ENCODE results near the gene MSRB3.

The MSRB3 gene

DNA sequence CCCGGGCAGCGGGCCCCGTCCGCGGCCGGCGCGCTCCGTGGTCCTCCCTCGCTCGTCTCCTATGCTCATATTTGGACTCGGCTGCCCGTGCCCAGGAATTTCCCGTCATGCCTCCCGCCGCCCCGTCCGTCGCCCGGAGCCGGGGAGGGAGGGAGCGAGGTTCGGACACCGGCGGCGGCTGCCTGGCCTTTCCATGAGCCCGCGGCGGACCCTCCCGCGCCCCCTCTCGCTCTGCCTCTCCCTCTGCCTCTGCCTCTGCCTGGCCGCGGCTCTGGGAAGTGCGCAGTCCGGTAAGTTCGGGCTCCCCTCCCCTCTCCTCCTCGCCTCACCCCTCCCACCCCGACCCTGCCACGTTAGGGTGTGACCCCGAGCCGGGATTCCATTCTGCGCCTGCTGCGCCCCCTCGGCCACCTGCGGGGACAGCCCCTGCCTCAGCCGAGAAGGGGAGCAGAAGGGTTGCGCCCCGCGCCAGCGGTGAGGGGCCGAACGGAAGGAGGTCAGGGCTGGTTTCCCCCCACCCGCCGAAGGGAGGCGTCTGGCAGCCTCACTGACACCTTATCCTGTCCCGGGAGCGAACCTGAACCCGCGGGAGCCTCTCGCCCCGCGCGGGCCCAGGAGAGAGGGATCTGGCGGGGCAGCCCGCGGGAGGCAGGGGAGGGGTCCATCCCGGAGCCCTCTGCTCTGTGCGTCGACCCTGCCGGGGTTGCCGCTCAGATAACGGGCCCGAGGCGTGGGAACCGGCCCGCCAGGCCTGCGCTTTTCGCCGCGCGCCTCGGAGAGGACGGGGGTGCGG is at the start of gene MSRB3:
Gene MSRB3, plus strand, starts transcription at position 108 of the 793 bp plus-strand sequence. CDS start 29,897 bp downstream, outside the sequence.
- peak; percentile 61 for ATAC-seq
- H3K27me3 Mint-ChIP-seq = peaks cover 62% of the 10 kb centered on the region

DNA sequence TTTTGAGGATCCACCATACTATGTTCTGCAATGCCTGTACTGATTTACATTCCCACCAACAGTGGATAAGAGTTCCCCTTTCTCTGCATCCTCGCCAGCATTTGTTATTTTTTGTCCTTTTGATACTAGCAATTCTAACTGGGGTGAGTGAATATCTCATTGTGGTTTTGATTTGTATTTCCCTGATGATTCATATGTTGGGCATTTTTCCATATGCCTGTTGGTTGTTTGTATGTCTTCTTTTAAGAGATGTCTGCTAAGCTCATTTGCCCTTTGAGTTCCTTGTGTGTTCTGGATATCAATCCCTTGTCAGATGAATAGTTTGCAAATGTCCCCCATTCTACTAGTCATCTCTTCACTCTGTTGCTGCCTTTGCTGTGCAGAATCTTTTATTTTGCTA is 49.0 kb upstream of the MSRB3 start:
- H3K27ac Mint-ChIP-seq = no peak overlapping the region
- peaks cover 14% of the 10 kb centered on the region for H3K9me3 Mint-ChIP-seq
- no peak overlapping the region for H3K4me3 Mint-ChIP-seq
- H3K27me3 Mint-ChIP-seq = no peaks in the 10 kb centered on the region
- no peak for ATAC-seq
- H3K4me1 Mint-ChIP-seq = peaks cover 33% of the 10 kb centered on the region
- peaks cover 62% of the 10 kb centered on the region for H3K36me3 Mint-ChIP-seq

More for the DNA sequence above, at the start of gene MSRB3:
- peaks cover 7% of the 10 kb centered on the region for H3K4me1 Mint-ChIP-seq
- no peaks in the 10 kb centered on the region for H3K9me3 Mint-ChIP-seq
- peak within 1 kb of the TSS; percentile 64 for H3K4me3 Mint-ChIP-seq
- no peak within 1 kb of the TSS for H3K27ac Mint-ChIP-seq
- no peaks in the 10 kb centered on the region for H3K36me3 Mint-ChIP-seq

DNA sequence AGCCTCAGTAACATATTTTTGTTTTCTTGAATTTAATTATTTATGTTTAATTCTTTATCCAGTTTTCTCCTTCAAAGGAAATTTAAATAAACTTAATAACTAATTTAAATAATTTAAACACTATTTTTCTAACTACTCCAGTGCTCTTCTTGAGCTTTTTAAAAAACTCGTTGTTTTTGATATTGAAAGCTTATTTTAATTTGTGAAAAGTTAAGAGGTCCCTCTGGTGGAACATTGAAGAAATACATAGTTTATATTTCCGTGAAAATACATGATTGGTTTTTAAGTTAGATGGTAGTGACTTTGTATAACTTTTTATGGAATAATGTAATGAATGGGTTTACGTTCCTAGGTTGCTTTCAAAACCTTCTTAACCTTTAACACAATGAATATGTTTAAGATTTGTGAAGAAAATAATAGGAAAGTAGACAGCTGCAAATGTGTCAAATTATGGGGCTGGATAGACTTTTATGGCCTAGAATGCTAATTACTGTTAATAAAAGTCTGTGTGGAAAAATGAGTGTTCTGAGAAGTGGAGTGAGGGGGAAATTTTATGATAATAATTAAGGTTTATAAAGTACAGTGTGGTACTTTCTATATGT is 45.9 kb upstream of the MSRB3 start:
- no peak overlapping the region for H3K27ac Mint-ChIP-seq
- H3K9me3 Mint-ChIP-seq = peaks cover 7% of the 10 kb centered on the region
- H3K4me3 Mint-ChIP-seq = no peak overlapping the region
- H3K4me1 Mint-ChIP-seq = peaks cover 10% of the 10 kb centered on the region
- no peak for ATAC-seq
- no peaks in the 10 kb centered on the region for H3K27me3 Mint-ChIP-seq
- peaks cover 34% of the 10 kb centered on the region for H3K36me3 Mint-ChIP-seq

DNA sequence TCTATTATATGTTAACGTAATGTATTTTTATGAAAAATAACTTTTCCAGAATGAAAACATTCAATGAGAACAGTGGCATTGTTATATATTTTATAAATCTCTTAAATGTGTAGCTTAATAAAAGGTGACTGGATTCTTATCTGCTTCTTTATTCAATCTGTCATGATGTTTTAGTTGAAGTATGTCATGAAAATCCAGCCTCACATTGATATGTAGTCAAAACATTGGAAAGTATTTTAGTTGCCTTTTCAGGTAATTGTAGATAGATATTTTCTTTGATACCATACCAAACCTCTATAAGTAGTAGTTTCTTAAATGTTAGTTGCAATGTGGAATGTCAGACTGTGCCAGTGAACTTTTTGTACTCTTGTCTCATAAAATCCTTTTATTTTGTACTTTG is 41.3 kb upstream of the MSRB3 start:
- no peak for ATAC-seq
- Mint-ChIP-seq H3K4me1 (peaks cover 8% of the 10 kb centered on the region), H3K27me3 (no peaks in the 10 kb centered on the region), H3K4me3 (no peak overlapping the region), H3K9me3 (no peaks in the 10 kb centered on the region), H3K27ac (no peak overlapping the region), H3K36me3 (peaks cover 18% of the 10 kb centered on the region)

DNA sequence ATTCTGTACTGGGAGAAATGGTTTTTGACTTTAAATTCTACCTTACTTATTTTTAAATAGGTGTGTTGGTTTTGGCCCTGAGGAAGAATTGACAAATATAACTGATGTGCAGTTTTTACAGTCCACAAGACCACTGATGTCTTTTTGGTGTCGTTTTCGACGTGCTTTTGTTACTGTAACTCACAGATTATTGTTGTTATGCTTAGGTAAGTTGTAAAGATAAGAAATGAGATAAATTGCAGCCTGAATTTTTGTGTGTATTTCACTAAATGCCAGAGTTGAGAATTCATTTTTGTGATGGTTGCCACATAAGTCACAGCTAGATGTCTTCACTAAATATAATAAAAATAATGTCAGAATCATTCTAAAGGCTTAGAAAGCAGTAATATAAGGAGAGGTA is 39.9 kb upstream of the MSRB3 start:
- ATAC-seq = no peak
- H3K36me3 Mint-ChIP-seq = peaks cover 26% of the 10 kb centered on the region
- no peak overlapping the region for H3K4me3 Mint-ChIP-seq
- H3K4me1 Mint-ChIP-seq = no peaks in the 10 kb centered on the region
- no peaks in the 10 kb centered on the region for H3K27me3 Mint-ChIP-seq
- H3K27ac Mint-ChIP-seq = no peak overlapping the region
- no peaks in the 10 kb centered on the region for H3K9me3 Mint-ChIP-seq

DNA sequence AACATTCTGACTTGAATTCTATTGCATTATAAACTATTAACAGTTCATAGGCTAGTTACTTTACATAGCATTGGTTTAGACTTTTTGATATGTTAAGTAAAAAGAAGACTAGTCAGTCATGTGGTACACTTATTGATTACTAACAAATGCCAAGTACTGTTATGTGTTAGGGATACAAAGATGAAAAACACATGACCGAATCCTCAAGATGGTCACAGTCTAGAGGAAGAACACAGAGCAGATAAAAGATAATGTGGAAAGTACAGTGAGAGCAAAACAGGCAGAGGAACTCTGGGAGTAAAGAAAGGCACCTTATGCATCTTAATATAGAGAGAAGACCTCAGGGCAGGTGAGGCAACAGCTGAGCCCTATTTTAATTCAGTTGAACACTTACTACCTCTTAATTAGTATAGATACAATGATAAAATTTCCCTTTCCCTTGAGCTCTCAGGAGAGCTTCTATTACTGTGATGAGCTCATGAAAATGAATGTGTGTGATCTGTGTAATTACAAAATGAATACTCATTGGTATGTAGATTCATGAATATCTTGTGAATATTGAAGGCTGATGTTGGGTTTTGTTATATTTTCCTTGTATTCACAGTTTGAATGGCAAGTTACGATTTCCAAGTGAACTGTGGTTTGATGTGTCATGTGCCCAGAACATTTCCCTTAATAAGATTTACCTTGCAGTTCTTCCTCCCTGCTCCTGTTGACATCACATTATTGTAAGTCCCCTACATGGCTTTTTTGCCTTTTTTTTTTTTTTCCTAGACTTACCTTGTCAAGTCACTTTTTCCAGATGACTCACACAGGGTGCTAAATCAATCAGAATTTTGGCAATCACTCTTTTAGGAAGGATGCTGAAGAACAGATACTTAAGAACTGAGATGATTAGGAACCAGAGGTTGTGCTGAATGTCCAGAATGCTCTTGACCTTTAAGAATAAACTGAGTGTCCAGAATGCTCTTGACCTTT is 29.5 kb upstream of the MSRB3 start:
- H3K36me3 Mint-ChIP-seq = peaks cover 38% of the 10 kb centered on the region
- no peak for ATAC-seq
- H3K4me3 Mint-ChIP-seq = no peak overlapping the region
- no peaks in the 10 kb centered on the region for H3K27me3 Mint-ChIP-seq
- no peaks in the 10 kb centered on the region for H3K4me1 Mint-ChIP-seq
- H3K9me3 Mint-ChIP-seq = no peaks in the 10 kb centered on the region
- H3K27ac Mint-ChIP-seq = no peak overlapping the region

DNA sequence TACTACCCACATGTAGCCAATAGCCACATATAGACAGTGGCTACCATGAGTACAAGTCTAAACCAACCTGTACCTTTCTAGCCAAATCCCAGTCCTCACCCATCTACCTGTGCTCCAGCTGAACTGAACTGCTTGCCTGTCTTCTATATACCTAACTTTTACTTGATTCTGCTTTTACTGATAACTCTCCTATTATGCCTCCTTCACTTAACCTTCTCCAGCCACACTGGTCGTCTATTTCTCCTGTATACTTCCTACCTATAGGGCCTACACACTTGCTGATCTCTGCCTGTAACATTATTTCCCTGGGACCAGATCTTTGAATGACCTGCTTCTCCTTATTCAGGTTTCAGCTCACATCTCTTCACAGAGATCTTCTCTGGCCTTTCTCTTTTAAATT is 26.0 kb upstream of the MSRB3 start:
- Mint-ChIP-seq H3K4me1 (no peaks in the 10 kb centered on the region), H3K36me3 (peaks cover 20% of the 10 kb centered on the region), H3K9me3 (no peaks in the 10 kb centered on the region), H3K27ac (no peak overlapping the region), H3K27me3 (no peaks in the 10 kb centered on the region), H3K4me3 (no peak overlapping the region)
- ATAC-seq = no peak

DNA sequence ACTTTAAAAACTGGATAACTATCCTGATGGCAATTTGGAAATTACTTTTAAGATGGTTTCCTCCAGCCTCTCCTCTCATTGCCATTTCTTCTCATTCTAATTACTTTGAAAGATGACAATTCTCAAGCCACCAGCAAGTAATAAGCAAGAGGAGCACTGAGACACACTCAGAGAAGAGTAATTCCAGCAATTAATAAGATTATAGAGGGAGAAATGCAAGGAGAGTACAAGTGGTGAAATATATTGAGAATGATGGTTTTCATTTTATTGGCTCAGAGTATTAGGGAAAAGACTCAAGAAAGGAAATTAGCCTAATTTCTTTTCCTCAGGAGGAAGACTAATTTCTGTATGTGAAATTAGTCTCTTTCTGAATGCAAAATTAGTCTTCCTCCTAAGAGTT is 20.5 kb upstream of the MSRB3 start:
- no peak overlapping the region for H3K27ac Mint-ChIP-seq
- no peaks in the 10 kb centered on the region for H3K9me3 Mint-ChIP-seq
- no peaks in the 10 kb centered on the region for H3K4me1 Mint-ChIP-seq
- ATAC-seq = no peak
- H3K27me3 Mint-ChIP-seq = peaks cover 6% of the 10 kb centered on the region
- H3K36me3 Mint-ChIP-seq = no peaks in the 10 kb centered on the region
- no peak overlapping the region for H3K4me3 Mint-ChIP-seq

DNA sequence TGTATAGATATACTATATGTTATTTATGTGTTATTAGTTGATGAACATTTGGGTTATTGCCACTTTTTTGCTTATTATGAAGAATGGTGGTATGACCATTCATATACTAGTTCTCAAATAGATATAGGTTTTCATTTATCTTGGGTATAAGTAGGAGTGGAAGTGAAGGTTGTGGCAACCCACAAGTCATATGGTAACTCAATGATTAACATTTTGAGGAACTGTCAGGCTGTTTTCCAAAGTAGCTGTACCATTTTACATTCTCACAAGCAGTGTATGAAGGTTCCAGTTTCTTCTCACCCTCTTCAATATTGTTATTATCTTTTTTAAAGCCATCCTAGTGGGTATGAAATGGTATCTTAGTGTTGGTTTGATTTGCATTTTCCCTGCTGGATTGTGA is 19.0 kb upstream of the MSRB3 start:
- no peaks in the 10 kb centered on the region for H3K36me3 Mint-ChIP-seq
- no peak for ATAC-seq
- peaks cover 8% of the 10 kb centered on the region for H3K27me3 Mint-ChIP-seq
- no peak overlapping the region for H3K4me3 Mint-ChIP-seq
- no peaks in the 10 kb centered on the region for H3K9me3 Mint-ChIP-seq
- H3K4me1 Mint-ChIP-seq = no peaks in the 10 kb centered on the region
- no peak overlapping the region for H3K27ac Mint-ChIP-seq

DNA sequence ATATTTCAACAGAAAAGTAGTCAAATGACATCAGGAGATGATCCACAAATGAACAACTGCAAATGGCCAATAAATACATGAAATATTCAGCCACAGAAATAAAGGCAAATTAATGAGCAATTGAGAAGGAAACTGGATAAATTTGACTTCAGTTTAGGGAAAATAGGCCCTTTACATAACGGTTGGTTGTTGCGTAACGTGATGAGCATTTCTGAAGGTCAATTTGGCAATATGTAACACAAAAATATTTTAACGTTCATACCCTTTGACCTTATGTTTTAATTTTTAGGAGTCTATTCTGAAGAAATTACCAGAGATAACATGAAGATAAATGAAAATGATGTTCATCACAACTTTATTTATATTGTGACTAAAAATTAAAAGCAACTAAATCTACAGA is 14.7 kb upstream of the MSRB3 start:
- H3K27ac Mint-ChIP-seq = no peak overlapping the region
- no peak overlapping the region for H3K4me3 Mint-ChIP-seq
- H3K9me3 Mint-ChIP-seq = no peaks in the 10 kb centered on the region
- no peaks in the 10 kb centered on the region for H3K4me1 Mint-ChIP-seq
- no peaks in the 10 kb centered on the region for H3K36me3 Mint-ChIP-seq
- ATAC-seq = no peak
- peaks cover 18% of the 10 kb centered on the region for H3K27me3 Mint-ChIP-seq

DNA sequence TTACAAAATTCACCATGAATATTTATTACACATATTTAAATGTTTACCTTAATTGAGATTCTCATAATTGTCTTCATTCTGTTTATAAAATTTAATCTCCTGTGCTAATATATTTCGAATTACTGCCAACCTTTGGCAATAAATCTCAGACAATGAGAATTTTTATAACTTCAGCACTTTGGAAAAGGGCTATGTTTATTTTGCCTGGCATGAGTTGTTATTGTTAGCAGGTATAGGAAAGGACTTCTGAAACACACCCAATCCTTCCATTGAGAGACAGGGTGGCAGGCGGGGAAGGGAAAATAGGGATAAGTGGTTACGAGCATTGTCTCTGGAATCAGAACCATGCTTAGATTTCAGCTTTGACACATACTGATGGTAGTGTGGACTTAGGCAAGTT is 12.1 kb upstream of the MSRB3 start:
- no peak overlapping the region for H3K4me3 Mint-ChIP-seq
- H3K27me3 Mint-ChIP-seq = peaks cover 12% of the 10 kb centered on the region
- no peak overlapping the region for H3K27ac Mint-ChIP-seq
- no peaks in the 10 kb centered on the region for H3K36me3 Mint-ChIP-seq
- ATAC-seq = no peak
- H3K4me1 Mint-ChIP-seq = no peaks in the 10 kb centered on the region
- H3K9me3 Mint-ChIP-seq = no peaks in the 10 kb centered on the region

DNA sequence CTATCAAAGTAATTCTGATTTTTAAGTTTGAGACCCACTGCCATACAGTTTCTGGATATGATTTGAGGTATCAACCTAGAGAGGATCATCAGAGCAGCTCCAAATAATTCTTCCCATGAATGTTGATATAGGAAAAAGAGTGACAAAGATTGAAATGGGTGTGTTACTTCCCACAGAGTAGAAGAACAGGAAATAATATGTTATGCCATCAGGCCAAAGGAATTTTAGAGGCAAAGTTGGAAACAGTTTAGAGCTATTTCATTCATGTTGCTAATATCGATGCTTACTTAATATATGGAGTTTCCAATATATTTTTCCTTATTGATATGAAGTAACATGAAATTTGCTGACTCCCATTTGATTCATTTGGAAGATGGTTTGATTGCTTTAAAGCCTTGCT is 8.9 kb upstream of the MSRB3 start:
- H3K36me3 Mint-ChIP-seq = no peaks in the 10 kb centered on the region
- peaks cover 27% of the 10 kb centered on the region for H3K27me3 Mint-ChIP-seq

DNA sequence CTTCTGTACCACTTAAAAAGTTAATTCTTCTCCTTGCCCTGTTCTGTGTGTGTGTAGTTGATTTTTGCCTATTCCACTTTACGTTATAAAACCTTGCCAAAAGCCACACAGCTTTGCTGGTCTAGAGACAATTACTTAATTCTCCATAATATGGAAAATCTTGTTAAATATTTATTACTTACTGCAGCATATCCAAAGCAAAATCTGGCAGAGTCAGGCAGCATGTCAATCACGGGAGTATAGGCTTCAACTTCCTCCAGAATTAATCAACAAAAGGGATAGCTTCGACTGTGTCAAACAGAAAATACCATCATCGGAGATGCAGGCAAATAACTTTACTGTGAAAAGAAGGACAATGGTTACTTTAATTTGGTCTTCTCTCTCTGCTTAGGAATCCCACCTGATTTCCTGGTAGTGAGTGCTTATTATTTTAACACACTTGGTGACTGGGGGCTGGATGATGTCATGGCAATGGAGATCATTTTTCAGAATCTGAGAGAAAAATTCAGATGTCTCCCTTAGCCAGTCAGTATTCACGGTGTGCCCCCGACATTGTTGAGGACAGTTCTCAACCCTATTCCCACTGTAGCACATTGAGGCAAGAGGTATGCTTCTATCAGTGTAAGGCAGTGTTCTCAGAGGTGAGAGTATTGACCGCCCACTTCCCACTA is 3.7 kb upstream of the MSRB3 start:
- Mint-ChIP-seq H3K36me3 (no peaks in the 10 kb centered on the region), H3K27ac (no peak overlapping the region), H3K4me1 (peaks cover 6% of the 10 kb centered on the region), H3K9me3 (no peaks in the 10 kb centered on the region), H3K27me3 (peaks cover 51% of the 10 kb centered on the region), H3K4me3 (no peak overlapping the region)
- no peak for ATAC-seq

More for the DNA sequence above, 8.9 kb upstream of the MSRB3 start:
- no peak overlapping the region for H3K4me3 Mint-ChIP-seq
- H3K9me3 Mint-ChIP-seq = no peaks in the 10 kb centered on the region
- H3K27ac Mint-ChIP-seq = no peak overlapping the region
- ATAC-seq = no peak
- H3K4me1 Mint-ChIP-seq = no peaks in the 10 kb centered on the region

DNA sequence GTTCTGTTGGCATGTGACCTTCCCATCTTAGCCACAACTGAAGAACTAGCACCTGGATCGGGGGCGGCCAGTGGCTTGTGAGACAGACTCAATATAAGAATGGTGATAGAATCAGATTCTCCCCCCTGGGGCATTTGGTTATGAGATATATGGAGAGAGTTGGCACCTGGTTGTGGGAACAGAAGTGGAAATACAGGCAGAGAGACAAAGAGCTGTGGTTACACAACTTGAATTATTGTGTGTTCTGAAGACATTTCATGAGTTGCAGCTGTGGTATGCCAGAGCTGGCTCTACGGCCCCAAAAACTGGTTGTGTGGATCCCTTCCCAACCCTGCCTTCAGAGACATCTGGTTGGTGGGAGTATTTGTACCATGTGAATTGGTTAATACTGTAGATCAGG is 2.9 kb upstream of the MSRB3 start:
- H3K4me1 Mint-ChIP-seq = peaks cover 7% of the 10 kb centered on the region
- no peaks in the 10 kb centered on the region for H3K9me3 Mint-ChIP-seq
- no peak overlapping the region for H3K27ac Mint-ChIP-seq
- no peaks in the 10 kb centered on the region for H3K36me3 Mint-ChIP-seq
- ATAC-seq = no peak
- peaks cover 57% of the 10 kb centered on the region for H3K27me3 Mint-ChIP-seq
- no peak overlapping the region for H3K4me3 Mint-ChIP-seq
